HG02943 (cell line): ENCODE data around the gene DYDC2.
A peak's percentile ranks its signal among the peaks of the same experiment; 100 is the strongest.

Source experiments
- ATAC-seq: cut with Tn5 transposase; IDR thresholded peaks from one replicate; pipeline ENCODE4 v1.9.1; 2021; ENCODE audit warnings: mild to moderate bottlenecking, low read depth, moderate library complexity; ENCODE audit not compliant: unreplicated experiment

The DYDC2 gene

DNA sequence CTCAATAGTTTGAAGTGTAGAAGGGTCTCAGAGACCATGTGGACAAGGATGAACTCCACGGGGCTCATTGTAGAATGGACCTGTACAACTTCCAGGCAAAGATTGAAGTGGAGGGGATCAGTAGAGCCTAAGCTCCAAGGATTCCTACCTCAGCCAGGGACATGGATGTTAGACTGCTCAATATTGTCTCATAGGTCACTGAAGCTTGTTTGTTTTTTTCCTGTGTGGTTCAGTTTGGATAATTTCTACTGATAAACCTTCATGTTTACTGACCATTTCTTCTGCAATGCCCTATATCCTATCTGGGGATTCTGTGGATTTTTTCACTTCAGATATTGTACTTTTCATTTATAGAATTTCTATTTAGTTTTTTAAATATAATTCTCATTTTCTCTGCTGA lies 8.9 kb downstream of the DYDC2 start:
- ATAC-seq = no peak

DNA sequence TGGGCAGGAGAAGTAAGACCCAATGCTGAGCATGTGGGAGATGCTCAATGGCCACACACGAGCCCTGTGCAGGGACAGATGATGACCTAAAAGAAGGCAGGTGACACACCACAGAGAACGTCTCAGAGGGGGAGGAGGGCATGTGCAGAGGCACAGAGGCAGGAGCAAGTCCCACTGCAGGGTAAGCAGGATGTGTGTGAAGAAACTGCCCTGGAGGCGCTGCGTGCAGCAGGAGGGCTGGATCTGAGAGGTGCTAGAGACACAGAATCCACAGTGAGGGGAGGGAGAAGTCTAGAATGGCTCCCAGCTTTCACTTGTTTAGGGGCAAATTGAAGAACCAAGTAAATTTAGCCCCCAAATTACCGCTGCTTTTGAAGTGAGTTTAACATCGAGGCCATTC lies 14.9 kb downstream of the DYDC2 start:
- ATAC-seq = no peak

DNA sequence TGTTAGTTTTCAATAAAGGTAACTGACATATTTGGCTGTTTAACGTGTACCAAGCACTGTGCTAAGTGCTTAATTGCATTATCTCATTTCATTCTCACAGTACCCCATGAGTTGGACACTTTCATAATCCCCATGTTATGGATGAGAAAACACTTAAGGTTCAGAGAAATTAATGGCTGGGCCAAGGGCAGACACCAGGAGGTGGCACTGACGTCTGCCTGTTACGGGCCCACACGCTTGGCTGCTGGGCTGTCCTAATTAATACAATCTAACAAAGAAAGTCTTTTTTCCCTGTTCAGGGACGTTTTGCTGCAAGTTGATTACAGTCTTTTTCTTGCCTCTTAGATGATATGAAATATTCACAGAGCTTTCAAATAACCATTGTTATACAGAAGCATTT lies 16.1 kb downstream of the DYDC2 start:
- ATAC-seq = no peak

DNA sequence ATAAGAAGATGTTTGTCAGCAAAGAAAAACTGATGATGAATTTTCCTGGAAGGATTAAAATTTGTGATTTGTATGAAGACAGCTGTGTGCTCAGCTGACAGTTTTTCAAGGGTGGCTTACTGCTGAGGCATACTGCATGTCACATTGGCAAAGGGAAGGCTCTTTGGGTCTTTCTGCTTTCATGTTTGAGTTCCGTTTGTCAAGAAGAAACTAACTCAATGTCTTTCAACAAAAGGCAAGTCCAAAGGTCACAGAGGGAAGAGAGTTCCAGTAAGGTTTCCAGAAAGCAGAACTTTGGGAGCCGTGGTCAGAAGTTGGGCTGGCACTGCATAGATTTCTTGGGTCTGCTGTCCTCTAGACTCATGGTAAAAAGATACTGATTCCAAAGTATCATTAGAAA lies 16.9 kb downstream of the DYDC2 start:
- ATAC-seq = no peak

DNA sequence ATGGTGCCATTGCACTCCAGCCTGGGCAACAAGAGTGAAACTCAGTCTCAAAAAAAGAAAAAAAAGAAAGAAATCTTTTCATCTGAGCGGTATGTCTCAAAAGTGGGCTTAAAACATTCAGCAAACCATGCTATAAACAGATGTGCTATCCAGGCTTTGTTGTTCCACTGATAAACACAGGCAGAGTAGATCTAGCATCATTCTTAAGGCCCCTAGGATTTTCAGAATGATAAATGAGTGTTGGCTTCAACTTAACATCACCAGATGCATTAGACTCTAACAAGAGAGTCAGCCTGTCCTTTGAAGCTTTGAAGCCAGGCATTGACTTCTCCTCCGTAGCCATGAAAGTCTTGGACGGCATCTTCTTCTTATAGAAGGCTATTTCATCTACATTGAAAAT lies 23.1 kb downstream of the DYDC2 start:
- no peak for ATAC-seq

DNA sequence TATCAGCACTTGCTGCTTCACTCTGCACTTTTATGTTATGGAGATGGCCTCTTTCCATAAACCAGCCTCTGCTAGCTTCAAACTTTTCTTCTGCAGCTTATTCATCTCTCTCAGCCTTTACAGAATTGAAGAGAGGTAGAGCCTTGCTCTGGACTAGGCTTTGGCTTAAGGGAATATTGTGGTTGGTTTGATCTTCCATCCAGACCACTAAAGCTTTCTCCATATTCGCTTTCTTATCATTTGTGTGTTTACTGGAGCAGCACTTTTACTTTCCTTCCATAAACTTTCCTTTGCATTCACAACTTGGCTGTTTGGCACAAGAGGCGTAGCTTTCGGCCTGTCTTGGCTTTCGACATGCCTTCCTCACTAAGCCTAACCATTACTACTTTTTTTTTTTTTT lies 23.6 kb downstream of the DYDC2 start:
- no peak for ATAC-seq

DNA sequence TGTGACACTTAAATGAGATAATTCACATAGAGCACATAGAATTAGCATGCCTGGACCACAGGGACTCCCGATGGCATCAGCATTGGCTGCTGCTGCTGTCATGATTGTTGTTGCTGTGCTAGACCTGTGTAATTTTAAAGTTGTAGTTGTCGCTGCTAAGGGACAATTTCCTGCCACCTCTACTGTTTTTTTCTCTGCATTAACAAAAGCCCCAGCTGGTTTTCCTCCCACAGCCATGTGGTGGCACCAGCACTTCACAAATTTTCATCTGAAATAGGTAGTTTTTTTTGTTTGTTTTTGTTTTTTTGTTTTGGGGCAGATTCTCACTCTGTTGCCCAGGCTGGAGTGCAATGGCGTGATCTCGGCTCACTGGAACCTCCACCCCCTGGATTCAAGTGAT lies 26.4 kb downstream of the DYDC2 start:
- ATAC-seq = no peak

DNA sequence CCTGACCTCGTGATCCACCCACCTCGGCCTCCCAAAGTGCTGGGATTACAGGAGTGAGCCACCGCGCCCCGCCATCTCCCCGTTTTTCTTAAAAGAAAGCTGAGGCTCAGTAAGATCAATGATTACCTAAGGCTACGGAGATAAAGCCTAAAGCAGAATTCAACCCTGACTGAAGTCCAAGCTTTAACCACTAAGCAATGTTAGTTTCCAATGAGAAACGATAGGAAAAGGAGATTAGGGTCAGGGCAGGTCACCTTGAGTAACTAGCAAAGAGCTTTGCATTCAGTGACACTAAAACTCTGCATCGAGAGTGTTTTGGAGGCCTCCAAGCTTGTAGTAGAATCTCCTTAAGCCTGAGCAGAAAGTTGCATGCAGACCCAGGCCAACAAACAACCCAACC lies 34.2 kb downstream of the DYDC2 start:
- ATAC-seq = no peak

DNA sequence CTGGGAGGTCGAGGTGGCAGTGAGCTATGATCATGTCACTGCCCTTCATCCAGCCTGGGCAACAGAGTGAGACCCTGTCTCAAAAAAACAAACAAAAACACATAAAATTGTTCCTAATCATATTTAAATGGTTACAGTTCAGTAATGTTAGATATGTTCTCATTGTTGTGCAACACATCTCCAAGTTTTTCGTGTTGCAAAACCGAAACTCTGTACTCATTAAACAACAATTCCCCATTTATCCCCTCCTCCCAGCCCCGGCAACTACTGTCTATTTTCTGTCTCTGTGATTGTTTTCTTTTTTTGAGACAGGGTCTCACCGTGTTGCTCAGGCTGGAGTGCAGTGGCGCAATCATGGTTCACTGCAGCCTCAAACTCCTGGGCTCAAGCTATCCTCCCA lies 35.7 kb downstream of the DYDC2 start:
- ATAC-seq = no peak

DNA sequence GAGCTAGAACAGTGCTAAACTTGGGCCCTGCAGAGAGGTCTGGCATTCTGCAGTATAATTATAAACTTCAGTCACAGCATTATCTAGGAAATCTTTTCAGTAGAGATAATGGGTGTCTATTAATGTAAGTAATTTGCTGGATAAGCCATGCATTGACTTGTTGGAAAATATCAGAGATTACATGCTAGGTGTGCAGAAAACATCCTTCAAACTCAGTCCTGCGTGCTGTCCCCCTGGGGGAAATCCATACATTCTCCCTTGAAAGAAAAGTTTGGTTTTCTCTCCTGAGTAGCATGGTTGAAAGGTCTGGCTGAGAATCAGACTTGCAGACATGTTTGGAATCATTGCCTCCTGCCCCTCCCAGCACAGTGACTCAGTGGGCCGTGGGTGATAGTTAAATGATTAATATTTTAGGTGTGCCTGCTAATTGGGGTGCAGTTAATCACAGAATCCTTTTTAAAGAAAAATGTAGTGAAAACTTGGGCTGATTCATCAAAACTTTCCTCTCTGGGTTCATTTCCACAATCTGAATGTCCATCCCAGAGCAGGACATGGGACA lies 37.9 kb downstream of the DYDC2 start:
- no peak for ATAC-seq

DNA sequence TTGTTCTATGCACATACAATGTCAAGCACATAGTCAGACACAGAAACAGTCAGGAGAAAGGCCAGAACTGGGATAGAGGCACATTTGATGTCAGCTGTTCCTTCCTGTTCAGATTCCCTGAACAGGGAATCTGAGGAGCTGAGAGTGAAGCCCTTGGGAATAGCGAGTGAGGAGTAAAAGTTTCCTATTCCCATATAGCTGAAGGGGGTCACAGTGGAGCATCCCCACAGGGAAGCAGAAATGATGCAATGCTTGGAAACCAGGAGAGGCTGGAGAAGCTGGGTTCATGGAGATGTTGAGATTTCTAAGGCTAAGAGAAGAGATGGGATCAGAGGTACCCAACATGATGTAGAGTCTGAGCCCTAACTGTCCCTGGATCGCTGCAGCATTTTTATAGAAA lies 40.4 kb downstream of the DYDC2 start:
- ATAC-seq = no peak

DNA sequence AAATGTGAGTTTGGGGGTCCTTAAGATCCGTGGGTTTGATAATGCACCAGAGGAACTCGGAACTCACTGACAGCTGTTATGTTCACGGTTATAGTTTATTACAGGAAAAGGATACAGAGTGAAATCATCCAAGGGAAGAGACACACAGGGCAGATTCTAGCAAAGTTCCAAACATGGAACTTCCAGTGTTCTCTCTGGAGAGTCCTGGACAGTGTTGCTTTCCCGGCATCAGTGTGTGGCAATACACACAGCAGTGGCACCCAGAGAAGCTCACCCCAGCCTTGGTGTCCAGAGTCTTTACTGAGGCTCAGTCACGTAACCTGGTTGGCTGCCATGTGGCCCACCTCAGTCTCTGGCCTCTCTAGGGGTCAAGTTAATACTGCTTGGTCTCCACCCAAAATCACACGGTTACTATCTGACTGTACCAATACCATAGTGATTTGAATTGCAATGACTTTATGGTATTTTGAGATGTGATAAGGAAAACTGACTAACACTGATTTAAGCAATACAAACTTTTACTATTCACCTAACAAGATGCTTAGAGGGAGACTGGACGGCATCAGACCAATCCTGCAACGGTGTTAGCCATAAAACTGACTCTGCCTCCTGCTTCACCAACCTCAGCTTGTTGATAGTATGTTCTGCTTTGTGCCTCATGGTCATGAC lies 43.7 kb downstream of the DYDC2 start:
- ATAC-seq = no peak

DNA sequence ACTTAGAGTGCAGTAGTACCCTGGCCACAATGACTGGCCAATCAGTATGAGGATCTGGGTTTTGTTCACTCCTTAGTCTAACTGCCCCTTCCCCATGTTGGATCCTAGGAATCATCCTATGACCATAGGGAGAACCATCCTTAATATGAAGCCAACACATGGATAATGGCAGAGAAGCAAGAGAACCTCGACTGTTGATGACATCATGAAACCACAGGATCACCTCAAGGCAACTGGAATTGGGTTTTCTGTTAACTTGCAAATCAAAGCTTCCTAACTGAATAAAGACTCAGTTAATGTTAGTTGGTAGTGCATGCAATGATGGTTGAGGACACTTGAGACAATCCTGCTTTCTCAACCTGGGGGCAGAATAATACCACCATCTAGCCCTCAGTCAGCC lies 48.5 kb downstream of the DYDC2 start:
- no peak for ATAC-seq

DNA sequence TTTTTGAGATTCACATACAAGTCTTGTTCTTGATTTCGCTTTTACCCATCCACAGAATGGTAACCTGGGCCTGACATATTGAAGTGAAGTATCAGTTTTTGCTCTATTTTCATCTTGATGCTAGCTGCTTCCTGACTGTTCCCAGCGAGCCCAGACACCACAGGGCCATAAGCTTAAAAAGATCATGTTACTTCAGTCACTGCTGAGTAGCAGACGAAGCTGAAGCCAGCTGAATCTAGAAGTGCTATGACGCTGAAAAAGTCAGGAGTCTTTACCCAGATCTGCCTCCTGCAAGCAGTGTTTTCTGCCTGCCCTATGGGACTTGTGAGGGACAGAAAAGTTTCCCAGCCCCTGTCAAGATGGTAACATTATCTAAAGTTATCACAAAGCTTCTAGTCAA lies 49.0 kb downstream of the DYDC2 start:
- no peak for ATAC-seq

DNA sequence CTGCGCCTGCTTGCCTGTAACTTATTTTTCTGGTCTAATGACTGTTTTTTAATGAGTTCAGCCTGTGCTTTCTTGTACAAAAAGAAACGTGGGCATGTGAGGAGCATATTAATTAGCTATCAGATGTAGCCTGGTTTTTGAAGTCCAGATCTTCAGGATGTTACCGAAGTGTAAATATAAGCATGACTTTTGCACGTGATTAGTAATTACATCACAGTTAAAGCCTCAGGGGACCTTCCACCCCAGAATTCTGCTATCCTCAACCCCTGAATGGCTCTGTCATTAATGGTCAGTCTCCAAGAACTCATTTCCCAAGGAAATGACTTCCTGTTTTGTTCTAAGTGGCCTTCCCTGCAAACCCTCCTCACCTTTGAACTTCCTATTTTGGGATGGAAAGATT lies 49.6 kb downstream of the DYDC2 start:
- ATAC-seq = no peak

DNA sequence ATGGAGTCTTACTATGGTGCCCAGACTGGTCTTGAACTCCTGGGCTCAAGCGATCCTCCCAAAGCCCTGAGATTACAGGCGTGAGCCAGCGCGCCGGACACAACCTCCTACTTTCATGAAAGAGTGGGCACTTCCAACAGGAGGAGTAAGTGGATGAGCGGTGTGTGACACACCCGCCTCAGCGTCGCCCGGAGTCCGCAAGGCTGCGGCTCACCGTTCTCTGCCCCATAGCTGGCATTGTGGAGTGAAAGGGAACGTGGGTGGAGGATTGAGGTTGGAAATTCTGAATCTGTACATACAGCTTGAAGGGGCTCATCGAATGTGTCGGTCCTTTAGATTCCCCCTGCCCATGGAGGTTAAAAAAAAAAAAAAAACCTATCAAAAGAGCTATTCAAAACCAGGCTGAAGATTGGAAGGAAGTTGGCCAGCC lies 51.2 kb downstream of the DYDC2 start:
- ATAC-seq = peak; percentile 28

DNA sequence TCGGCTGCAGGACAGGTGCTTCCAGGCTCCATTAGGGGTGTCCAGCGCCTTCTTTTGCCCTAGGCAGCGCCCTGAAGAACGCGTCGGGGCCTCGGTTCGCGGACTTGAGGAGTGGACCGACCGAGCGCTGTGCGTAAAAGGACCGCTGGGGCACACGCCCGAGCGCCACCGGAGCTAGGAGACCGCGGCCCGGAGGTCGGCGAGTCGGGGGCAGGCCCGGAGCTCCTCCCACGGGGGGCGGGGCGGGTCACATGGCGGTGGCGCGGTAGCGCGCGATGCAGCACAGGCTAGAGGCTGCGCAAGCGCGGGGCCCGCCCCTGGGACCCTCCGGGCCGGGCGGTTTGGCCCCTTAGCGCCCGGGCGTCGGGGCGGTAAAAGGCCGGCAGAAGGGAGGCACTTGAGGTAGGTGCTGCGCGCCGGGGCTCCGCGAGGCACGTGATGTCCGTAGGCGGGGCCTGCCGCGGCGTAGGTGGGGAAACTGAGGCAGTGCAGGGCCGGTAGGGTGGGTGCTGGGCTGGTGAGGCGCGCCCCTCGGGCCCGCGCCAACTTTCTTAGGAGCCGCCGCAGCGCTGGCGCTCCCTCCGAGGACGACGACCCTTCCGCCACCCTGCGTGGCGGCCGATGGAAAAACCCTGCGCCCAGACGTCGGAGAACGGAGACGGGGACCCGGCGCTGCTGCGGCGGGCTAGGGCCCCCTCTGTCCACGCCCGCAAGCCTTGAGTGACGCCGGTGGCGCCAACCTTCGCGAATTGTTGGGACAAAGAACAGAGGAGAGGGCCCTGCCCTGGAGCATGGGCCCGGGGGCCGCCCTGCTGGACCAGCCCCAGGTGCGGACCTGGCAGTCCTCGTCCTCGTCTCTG lies 51.9 kb downstream of the DYDC2 start, which contains the start of gene PRXL2A:
PRXL2A (plus strand) TSS at position 310 of the 860 bp plus-strand sequence. CDS start 11,917 bp downstream, outside the sequence.
- ATAC-seq = peak; percentile 92

DNA sequence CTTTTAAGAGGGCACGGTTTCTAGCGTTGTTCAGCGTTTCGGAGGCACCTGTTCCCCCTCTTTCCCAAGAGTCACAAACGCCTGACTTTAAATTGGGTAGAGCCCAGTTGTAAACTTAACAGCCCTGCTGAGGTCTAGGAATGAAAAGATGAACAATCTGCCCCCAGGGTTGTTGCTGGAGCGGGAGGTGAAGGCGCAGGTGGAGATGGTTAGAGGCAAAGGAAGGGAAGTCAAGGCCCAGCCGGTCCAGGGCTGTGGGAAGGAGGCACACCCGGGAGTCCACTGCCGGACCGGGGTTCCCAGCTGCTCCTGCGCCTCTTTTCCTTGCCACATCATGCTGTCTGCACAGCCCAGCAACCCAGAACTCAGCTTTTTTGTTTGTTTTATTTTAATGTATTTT lies 52.5 kb downstream of the DYDC2 start:
- ATAC-seq = no peak

DNA sequence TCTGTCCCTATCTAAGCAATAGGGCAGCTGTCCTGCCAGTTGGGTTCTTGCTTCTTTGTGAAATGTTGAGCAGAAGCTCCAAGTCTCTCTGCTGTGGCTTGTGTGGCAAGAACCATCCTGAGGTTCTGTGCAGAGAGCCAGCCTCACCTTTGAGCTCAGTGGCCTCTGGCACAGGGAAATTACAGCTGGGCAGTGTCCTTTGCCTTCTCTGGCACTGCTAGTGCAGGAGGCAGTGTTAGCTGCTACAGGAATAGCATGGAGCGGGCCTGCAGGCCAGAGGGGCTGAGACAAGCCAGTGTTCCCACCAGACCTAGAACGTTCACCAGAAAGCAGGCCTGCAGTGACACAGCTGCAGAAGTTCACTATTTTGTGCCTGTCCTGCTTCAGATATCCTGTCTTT lies 53.5 kb downstream of the DYDC2 start:
- ATAC-seq = no peak

DNA sequence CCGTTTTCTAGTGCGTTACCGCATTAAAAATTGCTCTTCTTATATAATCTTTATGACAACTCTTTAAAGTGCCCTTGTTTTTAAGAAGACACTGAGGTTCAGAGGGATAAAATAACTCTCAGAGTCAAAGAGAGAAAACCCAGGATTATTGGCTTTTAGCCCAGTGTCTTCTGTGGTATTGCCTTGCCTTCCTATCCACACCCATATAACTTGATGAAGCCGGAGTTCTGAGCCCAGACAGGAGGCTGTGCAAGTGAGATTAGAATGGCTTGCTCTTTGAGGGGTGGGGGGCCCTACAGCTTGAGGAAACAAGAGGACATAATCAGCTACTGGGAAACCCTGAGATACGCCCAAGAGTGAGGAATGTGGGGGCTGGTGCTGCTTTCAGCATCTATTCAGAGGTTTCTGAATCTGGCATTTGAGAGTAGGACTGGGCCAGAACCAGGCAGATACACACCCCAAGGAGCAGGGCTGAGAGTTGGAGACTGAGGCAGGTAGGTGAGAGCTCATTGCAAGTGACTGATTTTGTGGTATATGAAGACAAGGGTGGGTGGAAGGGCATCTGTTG lies 54.1 kb downstream of the DYDC2 start:
- ATAC-seq = no peak

DNA sequence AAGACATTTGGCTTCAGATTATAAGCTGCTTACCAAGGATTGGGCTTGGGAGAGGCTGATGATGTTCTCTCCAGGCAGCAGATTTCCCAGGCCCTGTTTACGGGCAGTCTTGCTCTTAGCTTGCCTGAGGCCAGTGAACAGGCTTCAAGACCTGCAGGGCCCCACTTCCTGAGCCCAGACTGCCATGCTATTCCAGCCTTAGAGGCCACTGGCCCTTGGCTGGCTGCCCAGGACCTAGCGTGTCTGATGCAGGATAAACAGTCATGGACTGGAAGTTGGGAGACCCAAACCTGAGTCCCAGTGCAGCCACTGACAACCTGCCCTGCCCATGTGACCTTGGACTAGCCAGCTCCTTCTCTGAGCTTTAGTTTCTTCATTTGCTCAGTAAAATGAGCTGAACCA lies 54.7 kb downstream of the DYDC2 start:
- ATAC-seq = no peak
